Mucosa of stomach (tissue), 1 donor: Measurements from ENCODE around the gene GJB3.
"Not testable (repeated sequence)": the region's sequence is repeated elsewhere in the genome, so short reads cannot be mapped to it uniquely, and the experiment has no call there.

Experiments used
- H3K27me3 ChIP-seq: one replicate; pipeline ENCODE4 v1.7.0; 2013; ENCODE audit warnings: mild to moderate bottlenecking, low read length; ENCODE audit not compliant: control insufficient read depth, insufficient read depth
- H3K36me3 ChIP-seq: one replicate; pipeline ENCODE4 v1.7.0; 2013; ENCODE audit warnings: low read length; ENCODE audit not compliant: control insufficient read depth, insufficient read depth
- H3K4me1 ChIP-seq: one replicate; pipeline ENCODE4 v1.7.0; 2013; ENCODE audit warnings: mild to moderate bottlenecking, low read length; ENCODE audit not compliant: control insufficient read depth, insufficient read depth
- H3K4me3 ChIP-seq: one replicate; pipeline ENCODE4 v1.7.0; 2013; ENCODE audit warnings: low read length
- H3K9ac ChIP-seq: one replicate; pipeline ENCODE4 v1.7.0; 2013; ENCODE audit warnings: mild to moderate bottlenecking, low read length, moderate library complexity
- H3K9me3 ChIP-seq: one replicate; pipeline ENCODE4 v1.7.0; 2013; ENCODE audit warnings: mild to moderate bottlenecking, low read length, moderate library complexity; ENCODE audit not compliant: control insufficient read depth
- donor health status: Pancreatic carcinoma.

The GJB3 gene

GRCh38 chr1:34792424-34792823 lies 11.4 kb downstream of the GJB3 start:
- H3K9ac ChIP-seq, result peak overlapping the region; percentile 26

GRCh38 chr1:34792868-34793727 lies 12.1 kb downstream of the GJB3 start, which contains the start of gene GJA4:
TSS of gene GJA4 (plus strand) at chr1:34792999. CDS start at chr1:34794214, 1,215 bp downstream.
- Histone ChIP-seq H3K9me3 (no peaks in the 10 kb centered on the region), H3K36me3 (no peaks in the 10 kb centered on the region), H3K27me3 (peaks cover 28% of the 10 kb centered on the region), H3K9ac (peak within 1 kb of the TSS; percentile 26), H3K4me1 (no peaks in the 10 kb centered on the region), H3K4me3 (no peak within 1 kb of the TSS)

More at GRCh38 chr1:34792424-34792823, 11.4 kb downstream of the GJB3 start:
- Histone ChIP-seq H3K9me3 (no peaks in the 10 kb centered on the region), H3K4me3 (no peak overlapping the region), H3K4me1 (peaks cover under 1% of the 10 kb centered on the region), H3K36me3 (no peaks in the 10 kb centered on the region), H3K27me3 (peaks cover 28% of the 10 kb centered on the region)

- H3K9me3 ChIP-seq, result no peaks in the 10 kb centered on the region
- H3K9ac ChIP-seq, result no peak overlapping the region
- no peaks in the 10 kb centered on the region for H3K4me1 ChIP-seq
- H3K27me3 ChIP-seq, result peaks cover 28% of the 10 kb centered on the region
- no peak overlapping the region for H3K4me3 ChIP-seq
- H3K36me3 ChIP-seq, result no peaks in the 10 kb centered on the region
Measured at GRCh38 chr1:34794001-34794789, 13.2 kb downstream of the GJB3 start.

- Histone ChIP-seq H3K9ac (no peak overlapping the region), H3K4me3 (no peak overlapping the region), H3K9me3 (no peaks in the 10 kb centered on the region), H3K27me3 (peaks cover 28% of the 10 kb centered on the region), H3K4me1 (no peaks in the 10 kb centered on the region), H3K36me3 (no peaks in the 10 kb centered on the region)
Measured at GRCh38 chr1:34794790-34795180, 13.8 kb downstream of the GJB3 start.

- Histone ChIP-seq H3K9me3 (no peaks in the 10 kb centered on the region), H3K4me1 (no peaks in the 10 kb centered on the region), H3K27me3 (peaks cover 28% of the 10 kb centered on the region), H3K36me3 (no peaks in the 10 kb centered on the region), H3K4me3 (no peak overlapping the region), H3K9ac (no peak overlapping the region)
Measured at GRCh38 chr1:34795916-34796315, 14.9 kb downstream of the GJB3 start.

- Histone ChIP-seq H3K9me3 (no peaks in the 10 kb centered on the region), H3K4me3 (no peak overlapping the region), H3K4me1 (no peaks in the 10 kb centered on the region), H3K27me3 (peaks cover 18% of the 10 kb centered on the region), H3K9ac (no peak overlapping the region), H3K36me3 (no peaks in the 10 kb centered on the region)
Measured at GRCh38 chr1:34796990-34797389, 16.0 kb downstream of the GJB3 start.

- H3K36me3 ChIP-seq, result no peaks in the 10 kb centered on the region
- no peaks in the 10 kb centered on the region for H3K27me3 ChIP-seq
- no peaks in the 10 kb centered on the region for H3K9me3 ChIP-seq
- no peak overlapping the region for H3K4me3 ChIP-seq
- no peak overlapping the region for H3K9ac ChIP-seq
- H3K4me1 ChIP-seq, result no peaks in the 10 kb centered on the region
Measured at GRCh38 chr1:34800214-34800613, 19.2 kb downstream of the GJB3 start.

GRCh38 chr1:34803770-34804169 lies 22.8 kb downstream of the GJB3 start:
- Histone ChIP-seq H3K9me3 (no peaks in the 10 kb centered on the region), H3K4me1 (no peaks in the 10 kb centered on the region), H3K4me3 (no peak overlapping the region), H3K9ac (no peak overlapping the region), H3K36me3 (no peaks in the 10 kb centered on the region), H3K27me3 (no peaks in the 10 kb centered on the region)

- no peaks in the 10 kb centered on the region for H3K4me1 ChIP-seq
- no peaks in the 10 kb centered on the region for H3K9me3 ChIP-seq
- no peak overlapping the region for H3K9ac ChIP-seq
- H3K36me3 ChIP-seq, result no peaks in the 10 kb centered on the region
- no peak overlapping the region for H3K4me3 ChIP-seq
- H3K27me3 ChIP-seq, result no peaks in the 10 kb centered on the region
Measured at GRCh38 chr1:34806396-34806795, 25.4 kb downstream of the GJB3 start.

- Histone ChIP-seq H3K36me3 (no peaks in the 10 kb centered on the region), H3K9ac (no peak overlapping the region), H3K4me1 (no peaks in the 10 kb centered on the region), H3K9me3 (no peaks in the 10 kb centered on the region), H3K27me3 (no peaks in the 10 kb centered on the region), H3K4me3 (no peak overlapping the region)
Measured at GRCh38 chr1:34808051-34808810, 27.2 kb downstream of the GJB3 start.

- not testable (repeated sequence) for H3K27me3 ChIP-seq, H3K36me3 ChIP-seq, H3K4me3 ChIP-seq, H3K9me3 ChIP-seq, H3K9ac ChIP-seq, H3K4me1 ChIP-seq
Measured at GRCh38 chr1:34810781-34811180, 29.8 kb downstream of the GJB3 start.
